GM18907 (cell line): ENCODE measurements around the gene TACR1.
"Not testable (repeated sequence)": the region's sequence is repeated elsewhere in the genome, so short reads cannot be mapped to it uniquely, and the experiment has no call there.

Experiments used
- ATAC-seq: cut with Tn5 transposase; IDR thresholded peaks from one replicate; pipeline ENCODE4 v1.9.1; 2021; ENCODE audit warnings: mild to moderate bottlenecking, moderate library complexity; ENCODE audit not compliant: unreplicated experiment

Gene TACR1

DNA sequence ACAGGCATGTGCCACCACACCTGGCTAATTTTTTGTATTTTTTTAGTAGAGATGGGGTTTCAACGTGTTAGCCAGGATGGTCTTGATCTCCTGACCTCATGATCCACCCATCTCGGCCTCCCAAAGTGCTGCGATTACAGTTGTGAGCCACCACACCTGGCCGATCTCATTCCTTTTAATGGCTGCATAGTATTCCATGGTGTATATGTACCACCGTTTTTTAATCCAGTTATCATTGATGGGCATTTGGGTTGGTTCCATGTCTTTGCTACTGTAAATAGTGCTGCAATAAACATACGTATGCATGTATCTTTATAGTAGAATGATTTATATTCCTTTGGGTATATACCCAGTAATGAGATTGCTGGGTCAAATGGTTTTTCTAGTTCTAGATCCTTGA is 51.4 kb downstream of the TACR1 start:
- ATAC-seq: not testable (repeated sequence)

DNA sequence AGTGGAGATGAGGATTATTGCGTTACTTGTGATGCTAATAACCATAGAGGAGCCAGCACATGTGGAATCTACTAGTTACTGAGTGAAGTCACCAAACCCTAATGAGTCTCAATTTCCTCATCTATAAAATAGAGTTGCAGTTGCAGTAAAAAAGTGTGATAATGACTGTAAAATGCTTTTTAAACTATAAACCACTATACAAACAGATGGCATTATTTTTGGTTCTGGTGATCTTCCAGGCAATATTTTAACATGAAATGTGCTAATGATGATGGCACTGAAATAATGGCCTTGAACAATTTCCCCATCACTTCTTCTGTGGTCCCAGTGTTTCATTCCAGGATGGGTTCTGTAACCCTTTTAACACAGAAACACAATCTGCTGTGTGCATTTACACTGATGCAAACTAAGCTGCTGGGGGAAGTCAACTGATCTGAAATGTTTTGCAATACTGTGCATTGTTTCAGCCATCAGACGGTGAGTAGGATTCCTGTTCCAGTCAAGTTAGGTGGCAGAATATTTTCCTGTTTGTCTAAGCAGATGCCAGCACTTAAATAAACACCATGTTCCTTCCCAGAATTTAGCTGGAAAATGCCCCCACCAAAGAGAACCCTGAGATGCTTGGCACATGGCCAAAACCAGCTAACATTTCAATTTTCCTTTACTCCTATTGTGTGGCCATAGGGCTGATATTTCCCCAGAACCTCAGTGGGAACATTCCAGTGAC is 52.6 kb downstream of the TACR1 start:
- no peak for ATAC-seq

DNA sequence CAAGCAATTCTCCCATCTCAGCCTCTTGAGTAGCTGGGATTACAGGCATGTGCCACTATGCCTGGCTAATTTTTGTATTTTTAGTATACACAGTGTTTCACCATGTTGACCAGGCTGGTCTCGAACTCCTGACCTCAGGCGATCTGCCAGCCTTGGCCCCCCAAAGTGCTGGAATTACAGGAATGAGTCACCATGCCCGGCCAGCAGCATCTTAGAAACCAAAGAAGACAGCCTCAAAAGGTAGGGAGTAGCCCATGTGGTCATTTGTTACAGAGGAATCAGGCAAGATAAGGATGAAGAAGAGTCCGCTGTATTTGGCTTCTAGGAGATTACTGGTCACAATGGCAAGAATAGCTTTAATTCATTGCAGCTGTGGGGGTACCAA is 53.1 kb downstream of the TACR1 start:
- ATAC-seq: not testable (repeated sequence)

DNA sequence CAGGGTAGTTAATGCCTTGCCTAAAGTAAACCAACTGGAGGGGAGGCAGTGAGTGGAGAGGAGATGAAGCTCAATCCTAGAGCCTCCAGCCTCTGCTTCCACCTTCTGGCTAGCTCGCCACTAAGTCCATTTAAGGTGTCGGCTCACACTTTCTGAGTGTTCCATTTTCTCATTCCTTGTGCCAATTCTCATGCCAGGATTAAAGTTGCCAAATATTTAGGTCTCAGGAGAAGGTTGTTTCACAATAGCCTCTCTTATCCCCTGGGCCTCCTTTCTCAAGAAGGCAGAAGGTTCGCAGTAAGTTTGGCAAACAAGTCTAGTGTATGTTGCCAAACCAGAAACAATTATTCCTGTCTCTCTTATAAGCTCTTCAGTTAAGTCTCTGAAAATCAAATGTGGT is 57.2 kb downstream of the TACR1 start:
- ATAC-seq: no peak

DNA sequence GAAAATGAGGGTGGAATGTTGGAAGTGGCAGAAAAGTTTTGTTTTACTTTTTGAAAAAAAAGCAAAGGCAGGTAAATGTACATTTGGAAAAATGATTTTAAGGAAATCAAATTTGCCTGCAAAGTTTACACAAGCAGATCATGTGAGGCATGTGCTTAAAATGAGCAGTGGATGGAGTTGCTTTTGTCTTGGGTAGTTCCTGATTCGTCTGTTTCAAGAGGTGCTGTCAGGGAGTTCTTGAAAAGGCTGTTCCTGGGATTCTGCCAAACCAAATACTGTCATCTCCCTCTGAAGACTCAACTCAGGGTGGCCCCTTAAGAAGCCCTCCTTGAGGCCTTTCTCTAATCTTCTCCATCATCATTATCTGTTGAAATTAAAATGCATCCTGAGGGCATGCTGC is 59.0 kb downstream of the TACR1 start:
- ATAC-seq: no peak

DNA sequence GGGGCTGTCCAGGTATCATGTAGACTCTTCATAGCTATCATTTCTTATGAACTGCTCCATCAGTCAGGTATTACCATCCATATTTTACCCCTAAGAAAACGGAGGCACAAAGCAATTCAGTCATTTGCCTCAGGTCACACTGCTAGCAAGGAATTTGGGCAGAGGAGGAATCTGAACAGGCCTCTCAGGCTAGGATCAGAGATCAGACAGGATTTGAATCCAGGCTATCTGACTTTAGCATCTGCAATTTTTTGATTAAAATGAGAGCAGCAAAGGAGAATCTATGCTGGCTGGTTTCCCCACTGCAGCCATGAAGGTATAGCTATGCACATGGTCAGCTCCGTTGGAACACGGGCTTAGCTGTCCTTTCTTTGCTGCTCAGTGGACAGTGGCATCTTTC is 60.1 kb downstream of the TACR1 start:
- ATAC-seq: no peak

DNA sequence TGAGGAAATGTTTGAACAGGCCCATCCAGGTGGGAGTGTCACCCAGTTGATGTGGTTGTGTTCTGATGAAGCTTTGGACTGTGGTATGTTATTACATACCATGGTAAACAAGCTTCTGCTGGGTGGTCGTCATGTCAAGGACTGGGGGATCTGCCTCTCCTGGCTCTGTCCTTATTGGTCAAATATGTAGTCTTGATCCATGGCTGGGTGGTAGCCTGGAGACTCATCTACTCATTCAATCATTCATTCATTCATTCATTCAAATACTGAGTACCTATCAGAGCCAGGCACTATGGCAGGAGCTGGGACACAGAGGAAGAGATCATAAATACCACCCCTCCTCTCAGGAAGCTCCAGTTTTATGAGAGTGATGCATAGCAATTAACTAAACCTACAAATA is 60.8 kb downstream of the TACR1 start:
- ATAC-seq: no peak

DNA sequence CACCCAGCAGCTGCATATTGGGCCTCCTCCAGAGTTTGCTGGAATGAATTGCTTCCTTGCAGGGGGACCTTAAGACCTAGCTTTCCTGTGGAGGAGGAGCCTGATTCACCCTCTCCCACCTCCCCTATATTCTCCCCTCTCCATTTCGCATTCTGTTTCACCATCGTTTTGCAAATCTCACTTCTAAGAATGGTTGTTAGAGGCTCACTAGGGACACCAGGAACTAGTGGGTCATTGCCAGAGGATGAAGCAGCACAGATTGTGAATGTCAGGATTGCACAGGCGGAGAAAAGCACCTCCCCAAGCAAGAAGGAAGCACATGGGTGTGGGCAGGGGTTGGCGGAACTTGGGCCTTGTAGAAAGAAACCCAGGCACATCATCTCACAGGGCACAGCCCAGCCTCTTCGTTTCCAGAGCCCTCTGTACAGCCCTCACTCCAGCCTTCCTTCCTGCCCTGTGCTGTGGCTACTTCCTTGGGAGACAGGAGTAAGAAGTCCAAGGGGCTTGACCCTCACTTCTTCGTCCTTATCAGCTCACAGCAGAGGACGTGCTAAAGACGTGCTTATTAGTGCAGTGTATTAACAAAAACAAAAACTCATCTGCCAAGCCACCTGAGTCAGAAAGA is 63.4 kb downstream of the TACR1 start:
- no peak for ATAC-seq

DNA sequence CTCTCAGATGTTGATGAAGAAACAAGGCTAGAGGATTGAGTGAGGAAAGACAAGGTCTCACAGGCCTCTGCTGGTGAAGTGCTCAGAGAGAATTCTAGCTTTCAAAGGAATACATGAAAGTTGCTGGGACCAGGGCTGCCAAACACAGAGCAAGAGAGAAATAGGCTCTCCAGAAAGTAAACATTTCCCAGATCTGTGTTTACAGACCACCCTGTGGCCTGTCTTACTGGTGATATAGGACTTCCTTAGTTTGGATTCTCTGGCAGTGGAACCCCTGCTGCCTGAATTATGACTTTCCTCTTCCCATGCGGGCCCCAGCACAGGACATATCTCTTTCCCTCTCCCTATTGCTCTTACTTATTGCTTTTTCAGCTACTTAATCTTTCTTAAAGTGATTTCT is 64.5 kb downstream of the TACR1 start:
- ATAC-seq: no peak

DNA sequence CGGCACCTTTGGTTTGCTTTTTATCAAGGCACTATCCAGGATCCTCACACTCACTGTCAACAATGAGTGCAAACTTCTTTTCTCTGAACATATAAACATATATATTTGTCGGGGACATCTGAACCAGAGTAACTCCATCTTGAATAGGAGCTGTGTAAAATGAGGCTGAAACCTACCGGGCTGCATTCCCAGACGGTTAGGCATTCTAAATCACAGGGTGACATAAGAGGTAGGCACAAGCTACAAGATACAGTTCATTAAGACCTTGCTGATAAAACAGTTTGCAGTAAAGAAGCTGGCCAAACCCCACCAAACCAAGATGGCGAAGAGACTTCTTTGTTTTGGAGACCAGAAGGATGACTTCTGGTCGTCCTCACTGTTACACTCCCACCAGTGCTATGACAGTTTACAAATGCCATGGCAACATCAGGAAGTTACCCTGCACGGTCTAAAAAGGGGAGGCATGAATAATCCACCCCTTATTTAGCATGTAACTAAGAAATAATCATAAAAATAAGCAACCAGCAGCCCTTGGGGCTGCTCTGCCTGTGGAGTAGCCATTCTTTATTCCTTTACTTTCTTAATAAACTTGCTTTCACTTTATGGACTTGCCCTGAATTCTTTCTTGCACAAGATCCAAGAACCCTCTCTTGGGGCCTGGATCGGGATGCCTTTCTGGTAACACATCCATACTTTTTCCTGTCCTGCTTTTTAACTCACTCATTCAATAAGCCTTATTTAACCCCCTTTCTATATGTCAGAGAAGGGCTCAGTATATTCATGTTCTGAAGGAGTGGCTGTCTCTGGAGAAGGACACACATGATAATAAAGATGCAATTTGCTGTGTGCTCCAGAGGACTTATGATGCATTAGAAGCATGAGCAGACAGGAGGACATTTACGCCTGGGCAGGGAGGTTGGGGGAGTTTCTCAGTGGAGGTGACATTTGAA is 65.4 kb downstream of the TACR1 start:
- ATAC-seq: no peak

DNA sequence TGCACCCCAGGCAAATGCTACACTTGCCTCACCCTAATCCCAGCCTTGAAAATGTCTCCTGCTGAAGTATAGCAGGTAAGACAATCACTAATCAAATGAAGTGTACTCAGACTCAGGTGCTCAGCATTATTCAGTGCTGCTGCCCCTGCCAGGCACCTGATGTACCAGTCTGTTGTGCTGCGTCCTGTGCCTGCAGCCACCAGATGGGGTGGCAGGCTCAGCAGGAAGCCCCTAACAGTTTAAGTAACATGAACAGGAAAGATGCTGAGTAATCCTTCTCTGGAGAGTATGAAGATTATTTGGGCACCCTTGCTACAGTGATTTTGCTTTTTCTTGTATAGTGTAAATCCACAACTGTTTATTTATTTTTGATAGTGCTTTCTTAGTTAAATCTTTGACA is 69.1 kb downstream of the TACR1 start:
- no peak for ATAC-seq

DNA sequence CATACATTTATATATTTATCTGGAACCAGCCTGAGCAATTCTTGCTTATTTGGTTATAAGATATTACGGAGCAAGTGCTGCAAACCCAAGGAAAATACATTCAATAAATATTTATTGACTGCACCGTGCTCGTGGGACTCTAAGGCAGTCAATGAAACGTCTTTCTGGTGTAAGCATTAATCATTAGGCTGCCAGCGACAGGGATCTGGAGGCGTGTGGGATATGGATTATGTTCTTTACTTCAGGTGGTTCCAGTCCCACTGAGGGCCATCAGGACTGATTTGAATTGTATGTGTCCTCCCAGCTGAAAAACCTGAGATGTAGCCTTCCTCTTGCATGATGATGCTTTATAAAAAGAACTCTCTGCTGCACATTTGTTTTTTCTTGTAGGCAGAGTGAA is 75.4 kb downstream of the TACR1 start:
- no peak for ATAC-seq

DNA sequence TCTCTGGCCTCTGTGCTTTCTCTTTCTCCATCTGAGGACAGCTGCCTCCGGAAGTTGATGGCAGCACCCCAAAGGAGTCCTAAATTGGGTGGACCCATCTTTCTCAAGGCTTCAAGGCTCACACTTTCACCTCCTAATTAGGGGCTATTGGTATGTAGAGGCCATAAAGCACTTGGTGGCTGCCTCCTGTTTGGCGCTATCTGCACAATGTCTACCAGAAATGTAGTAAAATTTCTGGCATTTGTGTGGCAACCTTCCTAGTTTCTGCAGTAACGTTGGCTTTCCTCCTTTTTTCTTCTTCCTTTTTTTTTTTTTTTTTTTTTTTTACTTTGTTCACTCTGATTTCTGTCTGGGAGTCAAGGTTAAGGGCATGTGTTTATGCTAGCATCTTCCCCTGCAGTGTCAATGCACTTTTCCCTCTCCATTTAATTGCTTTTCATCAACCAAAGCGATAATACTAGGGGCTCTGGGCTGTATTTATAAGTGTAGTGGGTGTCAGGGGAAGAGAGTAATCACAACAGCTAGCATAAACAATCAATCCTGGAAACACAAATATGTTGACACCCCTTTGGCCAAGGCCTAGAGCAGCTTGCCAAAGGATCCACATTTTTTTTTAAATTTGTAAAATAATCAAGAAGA is 86.0 kb downstream of the TACR1 start:
- no peak for ATAC-seq

DNA sequence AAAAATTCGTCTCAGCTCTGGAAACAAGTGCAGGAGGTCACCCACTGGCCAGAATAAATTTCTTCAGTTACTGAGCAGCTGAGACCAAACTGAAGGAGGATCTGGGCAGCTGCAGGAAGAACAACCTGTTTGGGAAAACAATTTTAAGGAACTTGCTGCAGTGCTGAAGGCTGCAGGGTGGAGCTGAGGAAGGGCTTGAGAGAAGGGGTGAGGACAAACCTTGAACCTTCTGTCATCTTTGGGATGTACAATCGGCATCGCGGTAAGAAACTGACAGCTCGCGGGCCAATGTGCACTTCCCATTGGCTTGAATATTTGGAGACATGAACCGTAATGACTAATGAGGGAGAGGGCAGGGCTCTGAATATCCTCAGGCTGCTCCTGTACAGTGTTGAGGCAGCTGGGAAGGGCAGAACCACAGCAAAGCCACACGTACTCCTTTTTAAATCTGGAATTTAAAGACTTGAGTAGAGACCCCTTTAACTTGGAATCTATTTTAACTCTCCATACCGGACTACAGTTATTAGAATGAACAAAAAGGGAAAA is 90.3 kb downstream of the TACR1 start:
- ATAC-seq: no peak

DNA sequence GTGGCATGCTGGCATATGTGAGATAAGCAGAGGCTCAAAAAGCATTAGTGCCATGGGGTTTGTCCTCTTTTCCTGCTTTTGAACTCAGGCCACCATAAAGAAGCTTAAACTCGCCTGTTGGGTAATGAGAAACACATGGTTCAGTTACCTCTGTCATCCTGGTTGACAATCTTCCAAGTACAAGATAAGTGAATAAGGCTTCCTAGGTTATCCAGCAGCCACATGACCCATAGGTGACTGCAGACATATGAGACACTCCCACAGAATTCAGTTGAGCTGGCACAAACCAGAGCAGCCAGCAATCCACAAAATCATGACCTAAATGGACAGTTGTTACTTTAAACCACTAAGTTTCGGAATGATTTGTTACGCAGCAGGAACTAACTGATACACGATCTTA is 97.3 kb downstream of the TACR1 start:
- no peak for ATAC-seq

DNA sequence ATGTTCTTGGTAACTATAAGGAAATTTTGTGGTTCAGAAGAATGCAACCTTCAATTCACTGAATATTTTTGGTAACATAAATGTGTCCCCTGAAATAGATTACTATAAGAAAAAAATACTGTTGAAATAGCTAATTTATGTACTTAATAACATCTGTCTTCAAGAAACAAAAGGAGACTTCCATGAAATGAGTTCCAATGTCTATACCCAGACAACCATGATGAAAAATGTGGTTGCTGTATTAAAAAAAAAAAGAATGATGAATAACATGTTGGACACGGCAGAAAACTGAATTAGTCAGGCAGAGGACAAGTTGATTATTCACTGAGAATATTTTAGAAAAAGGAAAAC is 98.5 kb downstream of the TACR1 start:
- ATAC-seq: no peak

DNA sequence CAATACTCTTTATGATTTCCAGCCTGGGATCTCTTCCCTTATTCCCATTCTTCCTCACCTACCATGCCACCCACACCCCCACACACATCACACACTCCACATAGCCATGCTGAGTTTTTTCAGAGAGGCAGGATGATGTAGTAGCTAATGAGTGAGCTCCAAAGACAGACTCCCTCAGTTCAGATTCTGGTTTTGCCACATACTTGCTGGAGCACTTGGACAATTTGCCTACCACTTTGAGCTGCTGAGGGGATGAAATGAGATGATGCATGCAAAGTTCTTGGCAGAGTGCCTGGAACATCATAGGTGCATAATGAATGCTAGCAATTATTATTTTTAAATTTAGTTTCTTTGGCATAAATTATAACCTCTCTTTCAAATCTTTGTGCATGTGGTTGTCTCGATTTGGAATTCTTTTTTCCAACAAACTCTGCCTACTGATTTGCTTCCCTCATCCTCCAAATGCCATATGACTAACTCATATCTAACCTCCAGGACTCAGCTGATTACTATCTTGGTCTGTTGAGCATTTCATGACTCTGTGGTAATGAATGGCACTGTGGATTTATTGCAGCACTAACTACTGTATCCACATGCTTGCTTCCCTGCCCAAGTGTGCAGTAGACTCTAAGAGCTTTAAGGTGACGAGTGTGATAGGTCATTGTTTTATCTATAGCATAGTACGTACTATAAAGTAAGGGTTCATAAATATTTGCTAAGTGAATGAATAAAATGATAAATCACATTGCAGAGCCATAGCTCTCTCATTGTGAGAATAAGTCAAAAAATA is 99.1 kb downstream of the TACR1 start:
- no peak for ATAC-seq

DNA sequence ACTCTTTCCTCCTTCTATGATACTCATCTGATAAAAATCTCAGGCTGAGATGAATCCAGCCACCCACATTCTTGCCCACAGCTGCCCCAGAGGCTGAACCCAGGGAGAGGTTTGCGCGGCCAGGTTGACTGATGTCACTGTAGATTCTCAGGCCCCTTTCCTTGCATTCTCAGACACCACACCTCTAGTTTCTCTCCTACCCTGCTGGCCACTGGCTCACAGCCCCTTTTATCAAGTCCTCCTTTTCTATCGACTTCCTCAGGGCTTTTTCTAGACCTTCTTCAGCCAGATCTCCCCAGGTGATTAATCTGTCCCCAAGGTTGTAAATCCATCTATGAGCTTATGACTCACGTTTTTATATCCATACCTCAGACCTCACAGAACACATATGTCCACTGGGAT is 99.8 kb downstream of the TACR1 start:
- ATAC-seq: no peak

DNA sequence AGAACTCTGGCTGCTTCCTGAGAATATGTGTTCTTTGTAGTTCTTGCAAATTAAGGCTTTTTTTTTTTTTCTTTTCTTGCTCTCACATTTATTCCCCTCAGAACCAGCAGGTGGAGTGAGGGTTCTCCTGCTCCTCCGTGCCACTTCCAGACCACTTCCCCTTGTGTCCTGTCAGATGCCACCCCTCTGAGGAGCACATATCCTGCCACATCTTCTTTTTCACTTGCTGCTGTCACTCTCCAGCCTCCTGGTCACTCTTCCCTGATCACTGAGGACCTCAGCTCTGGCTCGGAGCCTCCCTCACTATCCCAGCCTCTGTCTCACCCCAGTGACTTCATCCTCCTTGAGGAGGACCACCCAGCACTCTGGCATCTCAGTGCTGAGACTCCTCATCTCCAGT is 100.5 kb downstream of the TACR1 start:
- ATAC-seq: no peak

DNA sequence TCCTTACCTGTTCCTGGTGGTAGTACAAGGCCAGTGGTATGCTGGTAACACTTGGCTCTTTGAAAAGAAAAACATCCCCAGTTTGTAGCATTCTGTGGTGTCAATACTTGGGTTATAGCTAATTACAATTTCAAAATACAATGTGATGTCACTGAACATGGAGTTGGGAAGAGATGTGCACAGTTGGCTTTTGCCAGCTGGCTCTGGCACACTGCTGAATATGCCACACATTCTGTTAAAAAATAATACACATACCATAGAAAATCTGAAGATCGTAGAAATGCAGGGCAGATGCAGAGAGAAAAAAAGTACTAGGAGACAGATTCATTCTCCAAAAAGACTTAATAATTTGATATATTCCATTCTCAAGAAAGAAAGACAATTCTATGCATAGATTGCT is 101.5 kb downstream of the TACR1 start:
- ATAC-seq: no peak
